GM19023 (cell line): Measurements from ENCODE around the gene PAK2.
"Not testable (repeated sequence)": the region's sequence is repeated elsewhere in the genome, so short reads cannot be mapped to it uniquely, and the experiment has no call there.

Source experiments
- ATAC-seq: cut with Tn5 transposase; IDR thresholded peaks from one replicate; pipeline ENCODE4 v1.9.1; 2021; ENCODE audit warnings: mild to moderate bottlenecking, moderate library complexity; ENCODE audit not compliant: unreplicated experiment

PAK2 gene

GRCh38 chr3:196778755-196779154, 39.1 kb downstream of the PAK2 start:
- ATAC-seq = no peak

- no peak for ATAC-seq
These were observed 42.9 kb downstream of the PAK2 start for GRCh38 chr3:196782511-196782910.

GRCh38 chr3:196788528-196788927, 48.9 kb downstream of the PAK2 start:
- ATAC-seq = no peak

- no peak for ATAC-seq
These were observed 50.3 kb downstream of the PAK2 start for GRCh38 chr3:196789885-196790359.

GRCh38 chr3:196790636-196791035, 51.0 kb downstream of the PAK2 start:
- no peak for ATAC-seq

- ATAC-seq = no peak
These were observed 53.1 kb downstream of the PAK2 start for GRCh38 chr3:196792771-196793170.

GRCh38 chr3:196793246-196793645, 53.6 kb downstream of the PAK2 start:
- no peak for ATAC-seq

- no peak for ATAC-seq
These were observed 54.8 kb downstream of the PAK2 start for GRCh38 chr3:196794467-196794866.

GRCh38 chr3:196796317-196796716, 56.7 kb downstream of the PAK2 start:
- ATAC-seq = no peak

- ATAC-seq = no peak
These were observed 61.2 kb downstream of the PAK2 start for GRCh38 chr3:196800742-196801434.

- ATAC-seq = no peak
These were observed 64.3 kb downstream of the PAK2 start for GRCh38 chr3:196803891-196804468.

GRCh38 chr3:196804773-196805172, 65.1 kb downstream of the PAK2 start:
- ATAC-seq = no peak

- no peak for ATAC-seq
These were observed 71.4 kb downstream of the PAK2 start for GRCh38 chr3:196810963-196811581.

- ATAC-seq = no peak
These were observed 73.2 kb downstream of the PAK2 start for GRCh38 chr3:196812853-196813252.

- no peak for ATAC-seq
These were observed 74.2 kb downstream of the PAK2 start for GRCh38 chr3:196813903-196814302.

GRCh38 chr3:196821806-196822355, 82.2 kb downstream of the PAK2 start:
- no peak for ATAC-seq

GRCh38 chr3:196829651-196830050, 90.0 kb downstream of the PAK2 start:
- ATAC-seq = not testable (repeated sequence)

GRCh38 chr3:196835086-196835485, 95.4 kb downstream of the PAK2 start:
- no peak for ATAC-seq

- not testable (repeated sequence) for ATAC-seq
These were observed 97.0 kb downstream of the PAK2 start for GRCh38 chr3:196836626-196837025.

- no peak for ATAC-seq
These were observed 98.3 kb downstream of the PAK2 start for GRCh38 chr3:196837819-196838420.

GRCh38 chr3:196839351-196839750, 99.7 kb downstream of the PAK2 start:
- ATAC-seq = not testable (repeated sequence)
